Heart left ventricle (tissue), 13 donors: ENCODE measurements around the gene MTOR.

Source experiments
- CTCF ChIP-seq, 12 donors: fragments of 200-600 bp; sonication (generic) in 4 of 12; IDR thresholded peaks; one replicate each; pipeline versions ENCODE4 v1.5.0 to v1.8.0; 2018 to 2022; ENCODE audit warnings: antibody characterized with exemption in 12 of 12, mild to moderate bottlenecking in 5 of 12
- POLR2A ChIP-seq, 2 donors: fragments of 450-650 bp; IDR thresholded peaks; one replicate each; pipeline ENCODE4 v1.6.1; 2017; ENCODE audit warnings: antibody characterized with exemption in 2 of 2, mild to moderate bottlenecking in 2 of 2, moderate library complexity in 2 of 2
- donor health status: ischemic (EF 13 %, LVEDD 7.1; RV severe dilation, severe dysfunction).
- donor health status: DM: no; HTN: yes; CAD: no.
- donor health status: DM: no; HTN: no; CAD: no.
- donor health status: ischemic (EF 25% LVEDD 6.9; RV normal size, moderate dysfunction).
- donor health status: ischemic (EF 25% LVEDD 5.7; RV mildly dilated, moderate dysfunction).
- donor health status: ischemic (EF 35%, LVEDD 5.7; RV mildly dilated, moderate dysfunction).
- donor health status: nonischemic (EF 11% LVEDD 7.7; RV severe dilation, severe dysfunction).
- donor health status: DM: yes; HTN: yes; CAD: no.
- donor health status: PGD.
- donor health status: ischemic (EF 29% LVEDD 5.4; RV normal size, mild dysfunction).
- donor health status: nonischemic (EF 23%, LVEDD 6.1; RV moderate dilation, normal function).

- no peak for TF ChIP-seq CTCF (IDR thresholded peaks at IDR 0.05)
- no peak for TF ChIP-seq POLR2A (IDR thresholded peaks at IDR 0.05)
These were observed 116.6 kb downstream of the MTOR start for GRCh38 chr1:11145741-11146140.
